CD4-positive, alpha-beta T cell (primary cell): ENCODE results near the gene SCUBE1. TPM values are rescaled to one million over a fixed set of nuclear protein-coding genes. Genes with fewer than 3 reads are reported as not detected.

Experiments used
- ATAC-seq: fragments of 200-7000 bp; cut with Tn5 transposase; one replicate; pipeline ENCODE4 v1.10.0; 2022; ENCODE audit warnings: mild to moderate bottlenecking; ENCODE audit not compliant: poor library complexity
- CTCF ChIA-PET: fragments of 350-600 bp; sonication (Branson Sonifier 250); formaldehyde crosslinking; loops from one replicate; lab custom pipeline; 2021; ENCODE audit warnings: antibody characterized with exemption, inconsistent platforms; lab: Charles Lee
- POLR2A ChIA-PET: fragments of 350-600 bp; sonication (Branson Sonifier 250); formaldehyde crosslinking; loops from one replicate; lab custom pipeline; 2021; ENCODE audit warnings: antibody characterized with exemption, inconsistent platforms; lab: Charles Lee
- DNase-seq, 14 experiments: peaks; one replicate each; pipeline ENCODE4 v3.0.0-alpha.2; 2013 to 2020; ENCODE audit warnings: mixed read lengths in 2 of 14
- H3K27ac ChIP-seq, 2 donors: one replicate each; pipeline versions ENCODE4 v1.5.1 to v1.7.0; 2013; ENCODE audit warnings: low read length in 2 of 2, low read depth in 1 of 2, mild to moderate bottlenecking in 1 of 2
- H3K27me3 ChIP-seq, 2 experiments: 1 replicate in 1 of 2; 2 replicates in 1 of 2; pipeline versions ENCODE4 v1.6.1 to v1.7.0; 2013; ENCODE audit warnings: low read length in 2 of 2, control low read depth in 1 of 2, mild to moderate bottlenecking in 1 of 2, moderate library complexity in 1 of 2; ENCODE audit not compliant: insufficient read depth in 2 of 2, control insufficient read depth in 1 of 2
- H3K36me3 ChIP-seq: one replicate; pipeline ENCODE4 v1.6.1; 2013; ENCODE audit warnings: low read length, control low read depth; ENCODE audit not compliant: insufficient read depth
- H3K4me1 ChIP-seq: one replicate; pipeline ENCODE4 v1.6.1; 2013; ENCODE audit warnings: low read length, control low read depth; ENCODE audit not compliant: insufficient read depth
- H3K4me3 ChIP-seq: one replicate; pipeline ENCODE4 v1.5.1; 2013; ENCODE audit warnings: mild to moderate bottlenecking, low read length, moderate library complexity
- H3K9me3 ChIP-seq, 2 experiments: 1 replicate in 1 of 2; 2 replicates in 1 of 2; pipeline versions ENCODE4 v1.6.1 to v1.7.0; 2013; ENCODE audit warnings: low read length in 2 of 2, mild to moderate bottlenecking in 2 of 2, control low read depth in 1 of 2, moderate library complexity in 1 of 2; ENCODE audit not compliant: control insufficient read depth in 1 of 2, insufficient read depth in 1 of 2
- H3K27ac Mint-ChIP-seq: one replicate; pipeline ENCODE4 v1.8.0; 2020; ENCODE audit warnings: mixed read lengths
- H3K27me3 Mint-ChIP-seq: one replicate; pipeline ENCODE4 v1.8.0; 2021; ENCODE audit warnings: mixed read lengths
- H3K36me3 Mint-ChIP-seq: one replicate; pipeline ENCODE4 v1.8.0; 2021; ENCODE audit warnings: low read depth, mixed read lengths
- H3K4me1 Mint-ChIP-seq: one replicate; pipeline ENCODE4 v1.8.0; 2021; ENCODE audit warnings: low read depth, mixed read lengths
- H3K4me3 Mint-ChIP-seq: one replicate; pipeline ENCODE4 v1.8.0; 2020; ENCODE audit warnings: mild to moderate bottlenecking, mixed read lengths
- H3K9me3 Mint-ChIP-seq: one replicate; pipeline ENCODE4 v1.8.0; 2020; ENCODE audit warnings: mixed read lengths
- CTCF ChIP-seq: fragments of 200-600 bp; IDR thresholded peaks from one replicate; pipeline ENCODE4 v1.8.0; 2022; ENCODE audit warnings: antibody characterized with exemption, mild to moderate bottlenecking
- intact Hi-C, 2 experiments: fragments of 100-400 bp; cut with DNase I in 1 of 2; cut with micrococcal nuclease in 1 of 2; formaldehyde crosslinking; loops; one replicate each; pipeline versions ENCODE4 v1.15.1 to v1.9.0; 2023 to 2025; cut with DNase I, micrococcal nuclease
- total RNA-seq, 174 experiments: library from RNA in 2 of 174; stranded (reverse) in 2 of 174; gene quantifications; one replicate each; pipeline ENCODE4 v1.2.3 and lab custom pipeline; 2021 to 2026

SCUBE1 gene
- total RNA-seq, 2 experiments from 2014 or later, result not detected

- Histone ChIP-seq H3K36me3 (no peaks in the 10 kb centered on the region), H3K9me3 (no peaks in the 10 kb centered on the region), H3K4me1 (peaks cover 13% of the 10 kb centered on the region), H3K27ac (no peak overlapping the region), H3K4me3 (no peak overlapping the region), H3K27me3 (no peaks in the 10 kb centered on the region)
- Mint-ChIP-seq H3K9me3 (no peaks in the 10 kb centered on the region), H3K36me3 (no peaks in the 10 kb centered on the region), H3K4me3 (no peak overlapping the region), H3K4me1 (peaks cover 8% of the 10 kb centered on the region), H3K27ac (no peak overlapping the region), H3K27me3 (peaks cover 5% of the 10 kb centered on the region)
- CTCF ChIA-PET, result interaction anchor here (1.6 kb wide), 1 partner anchor 77 kb away, joined by 5 read pairs; no protein-coding TSS in a partner anchor
- DNase-seq, result no peak
- intact Hi-C loops, result no loop called here
- TF ChIP-seq CTCF, result no peak
- POLR2A ChIA-PET, result no interaction called here
- ATAC-seq, result no peak
Observed at GRCh38 chr22:43269246-43269645, 73.9 kb downstream of the SCUBE1 start.

- Mint-ChIP-seq H3K4me3 (no peak overlapping the region), H3K27ac (no peak overlapping the region), H3K27me3 (no peaks in the 10 kb centered on the region), H3K9me3 (no peaks in the 10 kb centered on the region), H3K4me1 (peaks cover 19% of the 10 kb centered on the region), H3K36me3 (no peaks in the 10 kb centered on the region)
- H3K36me3 ChIP-seq, result no peaks in the 10 kb centered on the region
- no peak overlapping the region for H3K27ac ChIP-seq
- H3K4me1 ChIP-seq, result peaks cover 24% of the 10 kb centered on the region
- H3K27me3 ChIP-seq, result no peaks in the 10 kb centered on the region
- ChIA-PET POLR2A (no interaction called here), CTCF (no interaction called here)
- DNase-seq, result no peak
- intact Hi-C loops, result no loop called here
- no peaks in the 10 kb centered on the region for H3K9me3 ChIP-seq
- ATAC-seq, result no peak
- no peak overlapping the region for H3K4me3 ChIP-seq
- no peak for TF ChIP-seq CTCF
Observed at GRCh38 chr22:43267981-43268660, 75.1 kb downstream of the SCUBE1 start.

GRCh38 chr22:43267332-43267980 is 75.7 kb downstream of the SCUBE1 start:
- Mint-ChIP-seq H3K9me3 (no peaks in the 10 kb centered on the region), H3K27me3 (no peaks in the 10 kb centered on the region), H3K4me3 (no peak overlapping the region), H3K27ac (no peak overlapping the region), H3K4me1 (peaks cover 26% of the 10 kb centered on the region), H3K36me3 (no peaks in the 10 kb centered on the region)
- no peak for TF ChIP-seq CTCF
- ChIA-PET POLR2A (no interaction called here), CTCF (no interaction called here)
- H3K27me3 ChIP-seq, result no peaks in the 10 kb centered on the region
- H3K27ac ChIP-seq, result no peak overlapping the region
- no peak overlapping the region for H3K4me3 ChIP-seq
- intact Hi-C loops, result no loop called here
- no peak for DNase-seq
- peaks cover 31% of the 10 kb centered on the region for H3K4me1 ChIP-seq
- no peaks in the 10 kb centered on the region for H3K36me3 ChIP-seq
- H3K9me3 ChIP-seq, result no peaks in the 10 kb centered on the region
- no peak for ATAC-seq
